Measurements from ENCODE around the gene PPHLN1. TPM values are rescaled to one million over a fixed set of nuclear protein-coding genes. Genes with fewer than 3 reads are reported as not detected.
A peak's percentile ranks its signal among the peaks of the same experiment; 100 is the strongest.

PPHLN1 gene
- polyA plus RNA-seq, 3 donors: 40.7 to 74.8 (median 68.7) TPM

- intact Hi-C loops (cut with micrococcal nuclease): no loop called here
- Mint-ChIP-seq H3K4me3 (no peak overlapping the region), H3K36me3 (peaks cover 61 to 74% of the 10 kb centered on the region in 2 donors), H3K9me3 (peaks cover 0 to 3% (median 2%) of the 10 kb centered on the region in 7 donors), H3K27ac (peak overlapping the region in 1 of 7 donors; percentile 30), H3K4me1 (no peaks in the 10 kb centered on the region), H3K27me3 (ENCODE audit: low read depth in 3 of 3) (peaks cover 0 to 2% (median 0%) of the 10 kb centered on the region in 3 donors)
- H3K9me3 ChIP-seq (replicated peaks in 1 of 2; ENCODE audit: control insufficient read depth in 1 of 2, insufficient read depth in 1 of 2, low read length in 2 of 2): peaks cover 0 to 2% of the 10 kb centered on the region in 2 donors
- DNase-seq: no peak
- no peak for TF ChIP-seq CTCF (IDR thresholded peaks at IDR 0.05)
- H3K9ac ChIP-seq (ENCODE audit: insufficient read depth, low read length, poor library complexity, severe bottlenecking): no peak overlapping the region
- no peaks in the 10 kb centered on the region for H3K27me3 ChIP-seq (ENCODE audit: control insufficient read depth in 2 of 2, insufficient read depth in 2 of 2, low read length in 2 of 2)
- no peak overlapping the region for H3K4me2 ChIP-seq (replicated peaks; ENCODE audit: extremely low read depth, low read length, poor library complexity, severe bottlenecking)
- no peak overlapping the region for H3K27ac ChIP-seq (ENCODE audit: low read depth in 1 of 2, low read length in 2 of 2)
- no peak overlapping the region for H3K4me3 ChIP-seq (replicated peaks in 1 of 3; ENCODE audit: low read depth in 2 of 3, low read length in 3 of 3)
- no peak overlapping the region for H2AFZ ChIP-seq (ENCODE audit: insufficient read depth, low read depth, low read length, poor library complexity, severe bottlenecking)
- no peaks in the 10 kb centered on the region for H4K20me1 ChIP-seq (ENCODE audit: insufficient read depth, low read length)
- no peaks in the 10 kb centered on the region for H3K79me2 ChIP-seq (ENCODE audit: insufficient read depth, low read length)
- no peaks in the 10 kb centered on the region for H3K4me1 ChIP-seq (ENCODE audit: control insufficient read depth in 1 of 2, insufficient read depth in 2 of 2, low read length in 2 of 2)
- peaks cover 32 to 79% of the 10 kb centered on the region in 2 donors for H3K36me3 ChIP-seq (replicated peaks in 1 of 2; ENCODE audit: control insufficient read depth in 1 of 2, insufficient read depth in 2 of 2, low read length in 2 of 2)
- WGBS (ENCODE audit: insufficient coverage): no CpG with 5 or more reads among the region's 3 CpGs
These were observed 121.4 kb downstream of the PPHLN1 start for GRCh38 chr12:42447371-42447786.

DNA sequence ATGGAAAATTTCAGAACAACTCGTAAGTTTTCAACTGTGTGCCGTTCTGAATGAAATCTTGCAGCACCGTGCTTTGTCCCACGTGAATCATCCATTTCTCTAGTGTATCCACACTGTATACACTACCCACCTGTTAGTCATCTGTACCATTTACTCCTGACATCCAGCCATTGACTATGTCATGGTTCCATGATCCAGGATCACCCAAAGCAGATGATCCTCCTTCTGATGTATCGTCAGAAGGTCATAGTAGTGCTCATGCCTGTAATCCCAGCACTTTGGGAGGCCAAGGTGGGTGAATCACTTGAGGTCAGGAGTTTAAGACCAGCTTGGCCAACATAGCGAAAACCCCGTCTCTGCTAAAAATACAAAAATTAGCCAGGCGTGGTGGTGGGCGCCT lies 122.9 kb downstream of the PPHLN1 start:
- intact Hi-C loops (cut with micrococcal nuclease): no loop called here
- Histone ChIP-seq H3K4me1 (ENCODE audit: control insufficient read depth in 1 of 2, insufficient read depth in 2 of 2, low read length in 2 of 2) (no peaks in the 10 kb centered on the region), H2AFZ (ENCODE audit: insufficient read depth, low read depth, low read length, poor library complexity, severe bottlenecking) (no peak overlapping the region), H3K4me2 (replicated peaks; ENCODE audit: extremely low read depth, low read length, poor library complexity, severe bottlenecking) (no peak overlapping the region), H3K36me3 (replicated peaks in 1 of 2; ENCODE audit: control insufficient read depth in 1 of 2, insufficient read depth in 2 of 2, low read length in 2 of 2) (peaks cover 25 to 65% of the 10 kb centered on the region in 2 donors), H4K20me1 (ENCODE audit: insufficient read depth, low read length) (no peaks in the 10 kb centered on the region), H3K9ac (ENCODE audit: insufficient read depth, low read length, poor library complexity, severe bottlenecking) (no peak overlapping the region), H3K27ac (ENCODE audit: low read depth in 1 of 2, low read length in 2 of 2) (no peak overlapping the region), H3K27me3 (ENCODE audit: control insufficient read depth in 2 of 2, insufficient read depth in 2 of 2, low read length in 2 of 2) (no peaks in the 10 kb centered on the region), H3K79me2 (ENCODE audit: insufficient read depth, low read length) (no peaks in the 10 kb centered on the region), H3K9me3 (replicated peaks in 1 of 2; ENCODE audit: control insufficient read depth in 1 of 2, insufficient read depth in 1 of 2, low read length in 2 of 2) (no peaks in the 10 kb centered on the region), H3K4me3 (replicated peaks in 1 of 3; ENCODE audit: low read depth in 2 of 3, low read length in 3 of 3) (no peak overlapping the region)
- Mint-ChIP-seq H3K36me3 (peaks cover 50 to 62% of the 10 kb centered on the region in 2 donors), H3K9me3 (no peaks in the 10 kb centered on the region), H3K27ac (no peak overlapping the region), H3K4me1 (no peaks in the 10 kb centered on the region), H3K27me3 (ENCODE audit: low read depth in 3 of 3) (peaks cover 0 to 2% (median 2%) of the 10 kb centered on the region in 3 donors), H3K4me3 (no peak overlapping the region)
- no peak for TF ChIP-seq CTCF (IDR thresholded peaks at IDR 0.05)
- DNase-seq: no peak
- 100% methylated on average over 9 of the region's 9 CpGs for WGBS (ENCODE audit: insufficient coverage)
